DOHH2 (cell line): ENCODE results near the gene FCHSD2.

Experiments used
- H3F3A ChIP-seq: fragments of 200-600 bp; sonication (generic), shearing (Covaris generic); 2 replicates; pipeline ENCODE4 v1.6.0; 2016; ENCODE audit warnings: antibody characterized with exemption, mild to moderate bottlenecking; ENCODE audit not compliant: control insufficient read depth, insufficient read depth
- H3K27ac ChIP-seq: fragments of 200-600 bp; sonication (generic); 2 replicates; pipeline ENCODE4 v1.5.1; 2014; ENCODE audit warnings: low read depth, mild to moderate bottlenecking, low read length, moderate library complexity
- H3K27me3 ChIP-seq: fragments of 200-600 bp; sonication (generic); 2 replicates; pipeline ENCODE4 v1.6.1; 2014; ENCODE audit warnings: mild to moderate bottlenecking, low read length, mixed read lengths; ENCODE audit not compliant: control insufficient read depth
- H3K36me3 ChIP-seq: fragments of 200-600 bp; sonication (generic); 2 replicates; pipeline ENCODE4 v1.6.1; 2014; ENCODE audit warnings: mild to moderate bottlenecking, low read length, moderate library complexity, mixed read lengths; ENCODE audit not compliant: control insufficient read depth
- H3K4me1 ChIP-seq: fragments of 200-600 bp; sonication (generic); 2 replicates; pipeline ENCODE4 v1.6.1; 2014; ENCODE audit warnings: mild to moderate bottlenecking, low read length, mixed read lengths; ENCODE audit not compliant: control insufficient read depth
- H3K4me2 ChIP-seq: fragments of 200-600 bp; sonication (generic); 2 replicates; pipeline ENCODE4 v1.6.0; 2014; ENCODE audit warnings: mild to moderate bottlenecking, low read length, moderate library complexity
- H3K4me3 ChIP-seq: fragments of 200-600 bp; sonication (generic); 2 replicates; pipeline ENCODE4 v1.5.1; 2014; ENCODE audit warnings: mild to moderate bottlenecking, low read length, mixed read lengths
- H3K79me2 ChIP-seq: fragments of 200-600 bp; sonication (generic); 2 replicates; pipeline ENCODE4 v1.6.1; 2014; ENCODE audit warnings: mild to moderate bottlenecking, low read length, mixed read lengths; ENCODE audit not compliant: control insufficient read depth
- H3K9me2 ChIP-seq: fragments of 200-600 bp; sonication (generic); replicated peaks from 2 replicates; pipeline ENCODE4 v1.6.1; 2014; ENCODE audit warnings: mild to moderate bottlenecking, low read length, mixed read lengths; ENCODE audit not compliant: control insufficient read depth
- H3K9me3 ChIP-seq: fragments of 200-600 bp; sonication (generic); 2 replicates; pipeline ENCODE4 v1.6.1; 2014; ENCODE audit warnings: antibody characterized with exemption, low read length, mixed read lengths; ENCODE audit not compliant: control insufficient read depth, insufficient read depth
- H4K20me1 ChIP-seq: fragments of 200-600 bp; sonication (generic); 2 replicates; pipeline ENCODE4 v1.6.0; 2014; ENCODE audit warnings: low read depth, mild to moderate bottlenecking, antibody characterized with exemption, low read length, moderate library complexity; ENCODE audit not compliant: control insufficient read depth, insufficient read depth
- CTCF ChIP-seq: fragments of 200-600 bp; sonication (generic); IDR thresholded peaks from one replicate; pipeline ENCODE4 v1.5.1; 2014; ENCODE audit warnings: antibody characterized with exemption, mild to moderate bottlenecking, low read depth, low read length; ENCODE audit not compliant: poor library complexity, severe bottlenecking
- EZH2phosphoT487 ChIP-seq: fragments of 200-600 bp; sonication (generic); IDR thresholded peaks from 2 replicates; pipeline ENCODE4 v1.6.1; 2017; ENCODE audit warnings: borderline replicate concordance, mild to moderate bottlenecking, antibody characterized with exemption, low read length, moderate library complexity, mixed read lengths

Gene FCHSD2

GRCh38 chr11:73171436-73172161, 29.5 kb upstream of the FCHSD2 start:
- Histone ChIP-seq H3F3A (peaks cover 7% of the 10 kb centered on the region; the same call in 1 of the 2 replicates), H3K27me3 (no peaks in the 10 kb centered on the region), H3K4me3 (no peak overlapping the region), H3K9me3 (no peaks in the 10 kb centered on the region), H3K4me2 (peak overlapping the region; percentile 70), H3K4me1 (peaks cover 86% of the 10 kb centered on the region), H3K79me2 (no peaks in the 10 kb centered on the region), H3K9me2 (no peaks in the 10 kb centered on the region), H4K20me1 (no peaks in the 10 kb centered on the region), H3K27ac (peak overlapping the region; percentile 41; the same call in 1 of the 2 replicates), H3K36me3 (no peaks in the 10 kb centered on the region)
- TF ChIP-seq CTCF (no peak), EZH2phosphoT487 (no peak)

GRCh38 chr11:73170140-73170539, 28.0 kb upstream of the FCHSD2 start:
- H3K4me1 ChIP-seq: peaks cover 87% of the 10 kb centered on the region
- TF ChIP-seq CTCF (no peak), EZH2phosphoT487 (no peak)

GRCh38 chr11:73168925-73169579, 26.9 kb upstream of the FCHSD2 start:
- no peaks in the 10 kb centered on the region for H3K36me3 ChIP-seq
- peak overlapping the region; percentile 61 for H3K4me3 ChIP-seq
- no peaks in the 10 kb centered on the region for H3K27me3 ChIP-seq
- H3K4me1 ChIP-seq: peaks cover 92% of the 10 kb centered on the region
- H3K4me2 ChIP-seq: peak overlapping the region; percentile 70
- peak overlapping the region; percentile 66 for H3K27ac ChIP-seq
- no peaks in the 10 kb centered on the region for H3K9me3 ChIP-seq
- no peaks in the 10 kb centered on the region for H3K9me2 ChIP-seq
- H3K79me2 ChIP-seq: no peaks in the 10 kb centered on the region
- H3F3A ChIP-seq: peaks cover 16% of the 10 kb centered on the region
- no peaks in the 10 kb centered on the region for H4K20me1 ChIP-seq
- TF ChIP-seq EZH2phosphoT487 (no peak), CTCF (no peak)

More at GRCh38 chr11:73170140-73170539, 28.0 kb upstream of the FCHSD2 start:
- Histone ChIP-seq H3K27me3 (no peaks in the 10 kb centered on the region), H3K4me3 (peak overlapping the region; percentile 61), H3K27ac (peak overlapping the region; percentile 66), H3K9me3 (no peaks in the 10 kb centered on the region), H4K20me1 (no peaks in the 10 kb centered on the region), H3K36me3 (no peaks in the 10 kb centered on the region), H3K9me2 (no peaks in the 10 kb centered on the region), H3F3A (peaks cover 12% of the 10 kb centered on the region), H3K4me2 (peak overlapping the region; percentile 70), H3K79me2 (no peaks in the 10 kb centered on the region)
